Astrocyte (in vitro differentiated cells and primary cell): Measurements from ENCODE around the gene CPSF4. TPM values are rescaled to one million over a fixed set of nuclear protein-coding genes. Genes with fewer than 3 reads are reported as not detected.

ENCODE experiments used
- DNase-seq: peaks from one replicate; pipeline ENCODE4 v3.0.0-alpha.2; 2010; ENCODE audit warnings: low read depth
- FAIRE-seq: peaks from 2 replicates; lab custom pipeline; 2011; peaks lifted over from hg19 to GRCh38; lab: Jason Lieb, UNC
- H2AFZ ChIP-seq: 2 replicates; pipeline ENCODE4 v1.6.0; 2012; ENCODE audit warnings: low read depth, low read length, inconsistent platforms
- H3K27ac ChIP-seq: 2 replicates; pipeline ENCODE4 v1.5.1; 2011; ENCODE audit warnings: low read depth, low read length, inconsistent platforms
- H3K27me3 ChIP-seq: 2 replicates; pipeline ENCODE4 v1.6.0; 2011; ENCODE audit warnings: low read length, inconsistent platforms; ENCODE audit not compliant: insufficient read depth
- H3K36me3 ChIP-seq: 2 replicates; pipeline ENCODE4 v1.5.1; 2011; ENCODE audit warnings: low read length, inconsistent platforms; ENCODE audit not compliant: insufficient read depth
- H3K4me1 ChIP-seq: 2 replicates; pipeline ENCODE4 v1.5.1; 2011; ENCODE audit warnings: low read length, inconsistent platforms; ENCODE audit not compliant: insufficient read depth
- H3K4me2 ChIP-seq: 2 replicates; pipeline ENCODE4 v1.6.0; 2012; ENCODE audit warnings: low read length, inconsistent platforms
- H3K4me3 ChIP-seq: 2 replicates; pipeline ENCODE4 v1.5.1; 2011; ENCODE audit warnings: low read depth, mild to moderate bottlenecking, low read length, inconsistent platforms; ENCODE audit not compliant: insufficient read depth
- H3K79me2 ChIP-seq: 2 replicates; pipeline ENCODE4 v1.6.0; 2012; ENCODE audit warnings: mild to moderate bottlenecking, low read length, inconsistent platforms; ENCODE audit not compliant: insufficient read depth
- H3K9ac ChIP-seq: 2 replicates; pipeline ENCODE4 v1.6.0; 2012; ENCODE audit warnings: mild to moderate bottlenecking, low read length, inconsistent platforms
- H3K9me3 ChIP-seq: 2 replicates; pipeline ENCODE4 v1.5.1; 2012; ENCODE audit warnings: low read depth, mild to moderate bottlenecking, low read length, inconsistent platforms; ENCODE audit not compliant: insufficient read depth
- H4K20me1 ChIP-seq: 2 replicates; pipeline ENCODE4 v1.6.0; 2012; ENCODE audit warnings: low read length, inconsistent platforms; ENCODE audit not compliant: insufficient read depth
- H3K27ac Mint-ChIP-seq: one replicate; pipeline ENCODE4 v1.8.0; 2021; ENCODE audit warnings: mild to moderate bottlenecking, mixed read lengths; ENCODE audit not compliant: unreplicated experiment
- H3K27me3 Mint-ChIP-seq: one replicate; pipeline ENCODE4 v1.8.0; 2021; ENCODE audit warnings: low read depth, mixed read lengths; ENCODE audit not compliant: unreplicated experiment
- H3K36me3 Mint-ChIP-seq: one replicate; pipeline ENCODE4 v1.8.0; 2021; ENCODE audit warnings: low read depth, mixed read lengths; ENCODE audit not compliant: unreplicated experiment
- H3K4me1 Mint-ChIP-seq: one replicate; pipeline ENCODE4 v1.8.0; 2021; ENCODE audit warnings: low read depth, mixed read lengths; ENCODE audit not compliant: unreplicated experiment
- H3K4me3 Mint-ChIP-seq: one replicate; pipeline ENCODE4 v1.8.0; 2021; ENCODE audit warnings: mild to moderate bottlenecking, moderate library complexity, mixed read lengths; ENCODE audit not compliant: unreplicated experiment
- H3K9me3 Mint-ChIP-seq: one replicate; pipeline ENCODE4 v1.8.0; 2021; ENCODE audit warnings: mild to moderate bottlenecking, mixed read lengths; ENCODE audit not compliant: unreplicated experiment
- EZH2 ChIP-seq: IDR thresholded peaks from 2 replicates; pipeline ENCODE4 v1.6.1; 2012; ENCODE audit warnings: mild to moderate bottlenecking, low read length, inconsistent platforms; ENCODE audit not compliant: insufficient read depth
- total RNA-seq: library from RNA; stranded (reverse); gene quantifications from 2 replicates; pipeline ENCODE4 v1.2.1, GENCODE V29; 2021
- TF ChIP-seq, protein P1 (sequence below): IDR thresholded peaks from 2 replicates; pipeline ENCODE4 v1.5.1; 2011; ENCODE audit warnings: low read depth, mild to moderate bottlenecking, inconsistent platforms, low read length, moderate library complexity; ENCODE audit not compliant: insufficient read depth

Gene CPSF4
- total RNA-seq, 1 donor from 2014 or later = 46.8 TPM

DNA sequence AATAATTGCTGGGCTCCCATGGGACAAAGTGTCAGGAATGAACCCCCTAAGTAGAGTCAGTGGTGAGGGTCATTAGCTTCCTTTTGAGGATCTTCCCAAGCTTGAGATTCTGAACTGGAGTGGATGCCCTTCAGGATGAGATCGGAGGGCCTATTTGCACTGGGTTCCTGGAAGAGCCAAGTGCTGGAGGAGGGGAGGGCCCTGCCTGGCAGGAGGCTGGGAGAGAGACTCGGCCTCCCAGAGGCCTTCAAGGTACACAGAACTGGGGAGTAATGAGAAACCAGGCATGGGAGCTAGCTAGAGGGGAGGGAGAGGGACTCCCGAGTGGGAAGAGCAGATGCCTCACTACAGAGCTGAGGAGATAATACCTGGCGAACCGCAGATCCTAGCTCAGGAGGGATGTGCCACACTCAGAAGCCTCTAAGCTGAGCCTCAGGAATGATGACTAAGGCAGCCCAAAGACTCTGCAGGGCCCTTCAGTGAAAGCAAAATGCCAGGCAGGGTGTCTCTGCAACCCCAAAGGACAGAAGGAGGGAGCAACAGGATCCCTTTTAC lies 39.8 kb upstream of the CPSF4 start:
- no peaks in the 10 kb centered on the region for H3K27me3 ChIP-seq
- Mint-ChIP-seq H3K4me3 (no peak overlapping the region), H3K9me3 (no peaks in the 10 kb centered on the region), H3K27ac (no peak overlapping the region), H3K4me1 (peaks cover 8% of the 10 kb centered on the region), H3K36me3 (peaks cover 25% of the 10 kb centered on the region), H3K27me3 (no peaks in the 10 kb centered on the region)
- no peak for FAIRE-seq
- peaks cover 37% of the 10 kb centered on the region for H3K79me2 ChIP-seq
- no peak overlapping the region for H3K27ac ChIP-seq
- peaks cover 78% of the 10 kb centered on the region for H4K20me1 ChIP-seq
- no peak for DNase-seq
- H2AFZ ChIP-seq = no peak overlapping the region
- H3K9ac ChIP-seq = no peak overlapping the region
- no peaks in the 10 kb centered on the region for H3K9me3 ChIP-seq
- H3K36me3 ChIP-seq = peaks cover 44% of the 10 kb centered on the region
- no peak overlapping the region for H3K4me3 ChIP-seq
- H3K4me1 ChIP-seq = peaks cover under 1% of the 10 kb centered on the region
- H3K4me2 ChIP-seq = no peak overlapping the region
- TF ChIP-seq, protein P1, sequence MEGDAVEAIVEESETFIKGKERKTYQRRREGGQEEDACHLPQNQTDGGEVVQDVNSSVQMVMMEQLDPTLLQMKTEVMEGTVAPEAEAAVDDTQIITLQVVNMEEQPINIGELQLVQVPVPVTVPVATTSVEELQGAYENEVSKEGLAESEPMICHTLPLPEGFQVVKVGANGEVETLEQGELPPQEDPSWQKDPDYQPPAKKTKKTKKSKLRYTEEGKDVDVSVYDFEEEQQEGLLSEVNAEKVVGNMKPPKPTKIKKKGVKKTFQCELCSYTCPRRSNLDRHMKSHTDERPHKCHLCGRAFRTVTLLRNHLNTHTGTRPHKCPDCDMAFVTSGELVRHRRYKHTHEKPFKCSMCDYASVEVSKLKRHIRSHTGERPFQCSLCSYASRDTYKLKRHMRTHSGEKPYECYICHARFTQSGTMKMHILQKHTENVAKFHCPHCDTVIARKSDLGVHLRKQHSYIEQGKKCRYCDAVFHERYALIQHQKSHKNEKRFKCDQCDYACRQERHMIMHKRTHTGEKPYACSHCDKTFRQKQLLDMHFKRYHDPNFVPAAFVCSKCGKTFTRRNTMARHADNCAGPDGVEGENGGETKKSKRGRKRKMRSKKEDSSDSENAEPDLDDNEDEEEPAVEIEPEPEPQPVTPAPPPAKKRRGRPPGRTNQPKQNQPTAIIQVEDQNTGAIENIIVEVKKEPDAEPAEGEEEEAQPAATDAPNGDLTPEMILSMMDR = no peak
- TF ChIP-seq EZH2 = no peak

DNA sequence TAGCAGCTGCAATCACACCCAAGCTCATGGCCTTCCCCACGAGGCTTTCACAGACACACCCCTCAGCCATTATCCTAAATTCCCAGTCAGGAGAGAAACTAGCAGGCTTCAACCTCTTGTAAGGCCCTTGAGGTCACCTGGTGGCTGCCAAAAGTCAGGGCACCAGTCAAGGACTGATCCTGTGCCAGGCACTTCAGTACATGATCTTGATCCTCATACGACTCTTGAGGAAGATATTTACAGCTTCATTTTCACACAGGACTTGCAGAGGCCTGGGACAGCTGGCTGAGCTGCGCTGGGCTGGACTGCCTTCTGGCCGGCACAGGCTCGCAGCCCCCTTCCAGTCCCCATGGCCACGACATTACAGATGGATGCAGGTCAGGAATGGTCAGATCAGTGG lies 39.1 kb upstream of the CPSF4 start:
- TF ChIP-seq, protein P1 = no peak
- TF ChIP-seq EZH2 = no peak
- no peak overlapping the region for H3K27ac Mint-ChIP-seq
- H3K4me3 Mint-ChIP-seq = no peak overlapping the region
- H3K27me3 Mint-ChIP-seq = no peaks in the 10 kb centered on the region
- H3K79me2 ChIP-seq = peaks cover 42% of the 10 kb centered on the region
- H3K9me3 ChIP-seq = no peaks in the 10 kb centered on the region
- FAIRE-seq = no peak
- H3K36me3 Mint-ChIP-seq = peaks cover 25% of the 10 kb centered on the region
- no peak overlapping the region for H2AFZ ChIP-seq
- H3K9me3 Mint-ChIP-seq = no peaks in the 10 kb centered on the region
- H3K4me1 Mint-ChIP-seq = peaks cover 13% of the 10 kb centered on the region
- H3K4me1 ChIP-seq = peaks cover 7% of the 10 kb centered on the region
- peaks cover 78% of the 10 kb centered on the region for H4K20me1 ChIP-seq
- H3K4me2 ChIP-seq = no peak overlapping the region
- H3K4me3 ChIP-seq = no peak overlapping the region
- H3K27ac ChIP-seq = no peak overlapping the region
- no peaks in the 10 kb centered on the region for H3K27me3 ChIP-seq
- H3K9ac ChIP-seq = no peak overlapping the region
- DNase-seq = no peak
- peaks cover 40% of the 10 kb centered on the region for H3K36me3 ChIP-seq

DNA sequence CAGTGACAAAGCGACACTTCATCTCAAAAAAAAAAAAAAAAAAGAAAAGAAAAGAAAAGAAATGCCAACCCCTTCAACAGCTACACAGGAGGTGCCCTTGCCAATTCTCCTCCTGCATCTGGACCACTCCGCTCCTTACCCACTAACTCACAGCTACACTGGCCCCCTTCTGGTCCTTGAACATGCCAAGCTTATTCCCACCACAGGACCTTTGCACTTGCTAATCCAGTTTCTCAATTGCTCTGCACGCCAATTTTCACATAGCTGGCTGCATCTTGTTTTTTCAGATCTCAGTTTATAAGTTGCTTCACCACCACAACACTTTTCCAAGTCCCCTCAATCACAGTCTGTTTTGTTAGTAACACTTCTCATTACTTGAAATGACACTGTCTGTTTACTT lies 35.9 kb upstream of the CPSF4 start:
- peaks cover 12% of the 10 kb centered on the region for H3K4me1 ChIP-seq
- no peaks in the 10 kb centered on the region for H3K9me3 Mint-ChIP-seq
- no peak overlapping the region for H3K4me3 Mint-ChIP-seq
- no peak overlapping the region for H3K27ac ChIP-seq
- H3K27me3 Mint-ChIP-seq = no peaks in the 10 kb centered on the region
- peaks cover 22% of the 10 kb centered on the region for H3K36me3 Mint-ChIP-seq
- no peak overlapping the region for H3K4me3 ChIP-seq
- H2AFZ ChIP-seq = no peak overlapping the region
- H4K20me1 ChIP-seq = peaks cover 84% of the 10 kb centered on the region
- no peaks in the 10 kb centered on the region for H3K9me3 ChIP-seq
- FAIRE-seq = no peak
- peaks cover 21% of the 10 kb centered on the region for H3K4me1 Mint-ChIP-seq
- no peak overlapping the region for H3K4me2 ChIP-seq
- H3K27ac Mint-ChIP-seq = no peak overlapping the region
- DNase-seq = no peak
- no peaks in the 10 kb centered on the region for H3K27me3 ChIP-seq
- peaks cover 22% of the 10 kb centered on the region for H3K36me3 ChIP-seq
- TF ChIP-seq, protein P1 = no peak
- no peak for TF ChIP-seq EZH2
- H3K79me2 ChIP-seq = peaks cover 64% of the 10 kb centered on the region
- no peak overlapping the region for H3K9ac ChIP-seq
